Vagina (tissue), 2 donors: ENCODE measurements around the gene PTPRG.

Source experiments
- CTCF ChIP-seq, 3 experiments: fragments of 450-650 bp in 2 of 3; fragments of 200-600 bp in 1 of 3; sonication (generic) in 1 of 3; IDR thresholded peaks; one replicate each; pipeline ENCODE4 v1.5.1; 2017 to 2019; ENCODE audit warnings: antibody characterized with exemption in 3 of 3, mild to moderate bottlenecking in 2 of 3, moderate library complexity in 2 of 3
- POLR2A ChIP-seq, 2 donors: fragments of 450-650 bp; IDR thresholded peaks; one replicate each; pipeline ENCODE4 v1.6.1; 2017; ENCODE audit warnings: antibody characterized with exemption in 2 of 2, mild to moderate bottlenecking in 2 of 2, moderate library complexity in 2 of 2

- TF ChIP-seq CTCF (IDR thresholded peaks at IDR 0.05), result no peak
- TF ChIP-seq POLR2A (IDR thresholded peaks at IDR 0.05), result no peak
Observed at GRCh38 chr3:61810953-61811497, 249.7 kb downstream of the PTPRG start.
